Keratinocyte (primary cell): ENCODE data around the gene ACSL3. TPM values are rescaled to one million over a fixed set of nuclear protein-coding genes. Genes with fewer than 3 reads are reported as not detected.

Experiments
- DNase-seq: peaks from one replicate; pipeline ENCODE4 v3.0.0-alpha.2; 2011; ENCODE audit warnings: low read depth, missing footprints, low spot score
- FAIRE-seq: peaks from 2 replicates; lab custom pipeline; 2011; peaks lifted over from hg19 to GRCh38; lab: Jason Lieb, UNC
- H2AFZ ChIP-seq: 2 replicates; pipeline ENCODE4 v1.6.0; 2012; ENCODE audit warnings: low read length, control low read depth, inconsistent platforms; ENCODE audit not compliant: control insufficient read depth
- H3K27ac ChIP-seq: 2 replicates; pipeline ENCODE4 v1.5.1; 2011; ENCODE audit warnings: low read length; ENCODE audit not compliant: control insufficient read depth, insufficient read depth
- H3K27me3 ChIP-seq: 3 replicates; pipeline ENCODE4 v1.6.0; 2011; ENCODE audit warnings: low read length; ENCODE audit not compliant: control insufficient read depth, insufficient read depth; ENCODE audit errors: extremely low read depth
- H3K36me3 ChIP-seq, 2 experiments: 2 replicates in 1 of 2; 3 replicates in 1 of 2; pipeline ENCODE4 v1.5.1; 2011; ENCODE audit warnings: low read length in 2 of 2, mild to moderate bottlenecking in 1 of 2; ENCODE audit not compliant: control insufficient read depth in 2 of 2, insufficient read depth in 2 of 2; ENCODE audit errors: extremely low read depth in 1 of 2
- H3K4me1 ChIP-seq: 3 replicates; pipeline ENCODE4 v1.5.1; 2011; ENCODE audit warnings: low read length; ENCODE audit not compliant: control insufficient read depth, insufficient read depth; ENCODE audit errors: extremely low read depth
- H3K4me2 ChIP-seq: 3 replicates; pipeline ENCODE4 v1.6.0; 2011; ENCODE audit warnings: low read depth, low read length; ENCODE audit not compliant: control insufficient read depth, insufficient read depth; ENCODE audit errors: extremely low read depth
- H3K4me3 ChIP-seq, 3 experiments: fragments of 200-600 bp in 1 of 3; sonication (generic) in 1 of 3; 2 replicates in 2 of 3; 3 replicates in 1 of 3; pipeline ENCODE4 v1.5.1; 2011 to 2016; ENCODE audit warnings: low read length in 3 of 3, mild to moderate bottlenecking in 3 of 3, control low read depth in 2 of 3, inconsistent platforms in 1 of 3, low read depth in 1 of 3, mixed read lengths in 1 of 3, mixed run types in 1 of 3, moderate library complexity in 1 of 3; ENCODE audit not compliant: control insufficient read depth in 2 of 3, insufficient read depth in 2 of 3; ENCODE audit errors: extremely low read depth in 1 of 3
- H3K79me2 ChIP-seq: 2 replicates; pipeline ENCODE4 v1.6.0; 2012; ENCODE audit warnings: low read length; ENCODE audit not compliant: control insufficient read depth, insufficient read depth
- H3K9ac ChIP-seq: 3 replicates; pipeline ENCODE4 v1.6.0; 2011; ENCODE audit warnings: low read length; ENCODE audit not compliant: control insufficient read depth, insufficient read depth; ENCODE audit errors: extremely low read depth
- H3K9me1 ChIP-seq: 3 replicates; pipeline ENCODE4 v1.6.0; 2011; ENCODE audit warnings: low read length; ENCODE audit not compliant: control insufficient read depth, insufficient read depth; ENCODE audit errors: extremely low read depth
- H3K9me3 ChIP-seq: 2 replicates; pipeline ENCODE4 v1.5.1; 2012; ENCODE audit warnings: low read depth, low read length; ENCODE audit not compliant: control insufficient read depth
- H4K20me1 ChIP-seq: 3 replicates; pipeline ENCODE4 v1.6.0; 2011; ENCODE audit warnings: low read length; ENCODE audit not compliant: control insufficient read depth, insufficient read depth; ENCODE audit errors: extremely low read depth
- CTCF ChIP-seq, 3 experiments: IDR thresholded peaks in 1 of 3; conservative IDR thresholded peaks in 1 of 3; optimal IDR thresholded peaks in 1 of 3; 2 replicates in 2 of 3; 3 replicates in 1 of 3; pipeline versions ENCODE3 to v1.5.1; 2011; ENCODE audit warnings: low read length in 3 of 3, mild to moderate bottlenecking in 3 of 3, moderate library complexity in 2 of 3, control low read depth in 1 of 3, inconsistent platforms in 1 of 3; ENCODE audit not compliant: insufficient read depth in 2 of 3; ENCODE audit errors: extremely low read depth in 1 of 3
- EZH2 ChIP-seq: IDR thresholded peaks from one replicate; pipeline ENCODE4 v1.6.1; 2012; ENCODE audit warnings: inconsistent platforms, mild to moderate bottlenecking, low read length, moderate library complexity
- dilution Hi-C: fragments of 300-500 bp; cut with MboI; formaldehyde crosslinking; loops from one replicate; pipeline ENCODE4 v1.7.0; 2020; ENCODE audit warnings: low sequenced_read_pairs; ENCODE audit not compliant: extremely low pct_ligation_motif_present
- polyA plus RNA-seq, 5 experiments: library from polyadenylated mRNA; depleted of rRNA in 3 of 5; stranded (reverse) in 3 of 5; stranded (forward) in 1 of 5; unstranded in 1 of 5; fragments of >200 nt; gene quantifications; 1 replicate in 1 of 5; 2 replicates in 3 of 5; 3 replicates in 1 of 5; pipeline versions ENCODE4 v1.2.1 to v1.2.3, GENCODE V29; 2011 to 2012; ENCODE audit warnings: missing spikeins in 2 of 5, low read depth in 1 of 5, low replicate concordance in 1 of 5

Gene ACSL3
- polyA plus RNA-seq, 1 donor (not counting 4 experiments of a cell fraction or from before 2014, with no cell fraction given), result 197 TPM

GRCh38 chr2:222945887-222946286, 85.1 kb downstream of the ACSL3 start:
- H3K9me1 ChIP-seq, result no peaks in the 10 kb centered on the region
- no peak for FAIRE-seq
- peaks cover 22% of the 10 kb centered on the region for H3K4me1 ChIP-seq
- no peak overlapping the region for H2AFZ ChIP-seq
- peaks cover 3 to 8% of the 10 kb centered on the region in 2 experiments for H3K36me3 ChIP-seq
- no peak for DNase-seq
- dilution Hi-C loops, result no loop called here
- no peaks in the 10 kb centered on the region for H3K9me3 ChIP-seq
- no peak overlapping the region for H3K27ac ChIP-seq
- no peak overlapping the region for H3K4me3 ChIP-seq
- no peaks in the 10 kb centered on the region for H3K27me3 ChIP-seq
- no peaks in the 10 kb centered on the region for H3K79me2 ChIP-seq
- H3K9ac ChIP-seq, result no peak overlapping the region
- no peak overlapping the region for H3K4me2 ChIP-seq
- peaks cover 2% of the 10 kb centered on the region for H4K20me1 ChIP-seq
- TF ChIP-seq EZH2 (no peak), CTCF (optimal IDR thresholded peaks at IDR 0.05 in 1 of 3, IDR thresholded peaks at IDR 0.05 in 1 of 3, conservative IDR thresholded peaks at IDR 0.05 in 1 of 3; ENCODE audit: extremely low read depth in 1 of 3, insufficient read depth in 2 of 3, low read length in 3 of 3) (no peak)

- DNase-seq, result no peak
- H2AFZ ChIP-seq, result no peak overlapping the region
- peaks cover 0 to 2% of the 10 kb centered on the region in 2 experiments for H3K36me3 ChIP-seq
- dilution Hi-C loops, result no loop called here
- H3K4me2 ChIP-seq, result no peak overlapping the region
- TF ChIP-seq CTCF (optimal IDR thresholded peaks at IDR 0.05 in 1 of 3, IDR thresholded peaks at IDR 0.05 in 1 of 3, conservative IDR thresholded peaks at IDR 0.05 in 1 of 3; ENCODE audit: extremely low read depth in 1 of 3, insufficient read depth in 2 of 3, low read length in 3 of 3) (no peak), EZH2 (no peak)
- H4K20me1 ChIP-seq, result no peaks in the 10 kb centered on the region
- H3K4me1 ChIP-seq, result peaks cover 22% of the 10 kb centered on the region
- H3K9ac ChIP-seq, result no peak overlapping the region
- H3K9me1 ChIP-seq, result no peaks in the 10 kb centered on the region
- no peak overlapping the region for H3K4me3 ChIP-seq
- no peaks in the 10 kb centered on the region for H3K9me3 ChIP-seq
- no peaks in the 10 kb centered on the region for H3K27me3 ChIP-seq
- no peaks in the 10 kb centered on the region for H3K79me2 ChIP-seq
- FAIRE-seq, result no peak
- H3K27ac ChIP-seq, result no peak overlapping the region
These were observed 86.0 kb downstream of the ACSL3 start for GRCh38 chr2:222946700-222947287.
